CD4-positive, alpha-beta T cell treated with Interleukin-2 at 100 ng/mL for 4 hours (primary cell): ENCODE measurements around the gene INTS6.

Source experiments
- DNase-seq: peaks from one replicate; pipeline ENCODE4 v3.0.0-alpha.2; 2020; ENCODE audit warnings: low spot score

INTS6 gene

GRCh38 chr13:51318876-51319275, 134.0 kb downstream of the INTS6 start:
- DNase-seq: no peak

DNA sequence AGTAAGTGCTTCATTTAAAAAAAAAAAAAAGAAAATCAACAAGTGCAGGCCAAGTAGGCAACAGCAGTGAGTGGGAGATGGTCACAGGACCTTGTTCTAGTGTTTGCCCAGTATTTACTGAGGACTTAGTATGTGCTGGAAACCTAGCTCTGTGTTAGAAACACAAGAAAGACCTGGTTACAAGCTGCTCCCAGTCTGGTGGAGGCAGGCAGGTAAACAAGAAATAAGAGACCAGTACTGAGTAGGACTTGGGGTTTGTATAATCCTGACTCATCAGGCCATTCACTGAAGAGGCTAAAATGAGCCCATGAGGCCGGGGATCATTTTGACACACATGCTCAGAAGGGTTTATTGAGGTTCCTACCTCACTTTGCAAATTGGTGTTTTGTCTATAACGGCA, 134.8 kb downstream of the INTS6 start:
- DNase-seq: no peak

DNA sequence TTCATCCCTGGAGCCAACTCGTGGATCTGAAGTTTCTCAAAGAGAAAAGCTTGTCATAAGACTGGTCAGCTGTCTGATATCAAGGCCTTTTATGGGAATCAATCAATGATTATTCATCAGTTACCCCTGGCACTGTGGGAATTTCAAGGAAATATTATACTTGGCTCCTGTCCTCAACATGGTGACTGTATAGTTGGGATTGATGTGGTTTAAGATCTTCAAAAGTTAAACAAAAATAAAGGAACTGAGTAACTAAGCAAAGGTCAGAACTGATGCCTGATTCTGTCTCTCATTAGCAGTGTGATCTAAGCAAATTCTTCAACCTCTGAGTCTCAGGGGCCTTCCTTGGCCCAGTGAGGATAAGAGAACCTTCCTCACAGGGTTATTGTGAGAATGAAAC, 135.6 kb downstream of the INTS6 start:
- no peak for DNase-seq

- no peak for DNase-seq
These were observed 139.2 kb downstream of the INTS6 start for GRCh38 chr13:51313619-51314018.

GRCh38 chr13:51311957-51312520, 140.8 kb downstream of the INTS6 start:
- no peak for DNase-seq
